ENCODE data around the gene CDH11.

Gene CDH11

GRCh38 chr16:65095090-65095728 is 26.7 kb downstream of the CDH11 start:
- DNase-seq (ENCODE audit: extremely low read depth, low read depth), result no peak
- TF ChIP-seq CTCF (IDR thresholded peaks at IDR 0.05; ENCODE audit: low read depth, low read length), result no peak

DNA sequence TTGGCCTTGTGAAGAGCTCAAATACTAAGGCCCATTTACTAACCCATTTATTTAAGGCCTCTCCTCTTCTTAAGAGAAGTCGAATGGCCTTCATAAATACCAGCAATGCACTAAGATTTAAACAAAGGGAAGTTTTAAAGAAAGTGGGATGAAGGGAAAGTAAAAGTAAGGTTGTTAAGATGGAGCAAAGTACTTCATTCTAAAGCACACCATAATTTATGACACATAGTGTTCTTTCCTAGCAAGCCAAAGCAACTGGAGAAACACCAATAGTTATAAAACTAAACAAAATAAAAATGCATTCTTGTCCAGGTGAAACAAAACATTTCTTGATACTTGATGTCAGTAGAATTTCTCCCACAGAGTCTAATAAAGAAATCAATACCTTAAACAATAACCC is 27.9 kb downstream of the CDH11 start:
- no peak for TF ChIP-seq CTCF (IDR thresholded peaks at IDR 0.05; ENCODE audit: low read depth, low read length)
- DNase-seq (ENCODE audit: extremely low read depth, low read depth), result no peak

DNA sequence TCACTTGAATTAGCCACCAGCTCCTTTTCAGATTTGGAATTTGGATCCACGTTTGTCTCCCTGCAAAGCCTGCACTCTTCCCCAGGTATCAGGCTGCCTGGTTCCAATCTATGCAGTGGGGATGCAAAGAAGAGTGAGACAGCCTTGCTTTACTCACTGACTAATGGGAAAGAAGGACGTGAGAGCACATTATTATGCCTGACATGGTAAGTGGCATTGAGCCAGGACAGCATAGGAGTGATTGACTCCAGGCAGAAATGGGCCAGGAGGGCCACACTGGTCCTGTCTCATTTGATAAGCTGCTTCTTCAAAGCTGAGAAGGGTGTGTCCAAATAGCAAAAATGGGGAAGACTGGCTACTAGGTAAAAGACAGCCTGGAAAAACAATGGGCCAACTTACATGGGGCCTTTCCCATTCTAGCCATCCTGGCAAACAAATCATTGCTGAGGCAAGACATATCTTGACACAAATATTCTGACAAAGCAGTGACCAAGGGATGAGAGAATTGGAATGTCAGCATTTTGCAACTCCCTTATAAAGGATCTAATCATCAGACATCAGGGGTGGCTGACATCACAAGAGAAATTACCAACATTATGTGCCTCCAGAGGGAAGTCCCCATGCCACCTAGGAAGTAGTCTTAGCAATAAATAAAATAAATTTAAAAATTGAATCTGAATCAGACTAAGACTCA is 38.6 kb downstream of the CDH11 start:
- no peak for DNase-seq (ENCODE audit: extremely low read depth, low read depth)
- no peak for TF ChIP-seq CTCF (IDR thresholded peaks at IDR 0.05; ENCODE audit: low read depth, low read length)

DNA sequence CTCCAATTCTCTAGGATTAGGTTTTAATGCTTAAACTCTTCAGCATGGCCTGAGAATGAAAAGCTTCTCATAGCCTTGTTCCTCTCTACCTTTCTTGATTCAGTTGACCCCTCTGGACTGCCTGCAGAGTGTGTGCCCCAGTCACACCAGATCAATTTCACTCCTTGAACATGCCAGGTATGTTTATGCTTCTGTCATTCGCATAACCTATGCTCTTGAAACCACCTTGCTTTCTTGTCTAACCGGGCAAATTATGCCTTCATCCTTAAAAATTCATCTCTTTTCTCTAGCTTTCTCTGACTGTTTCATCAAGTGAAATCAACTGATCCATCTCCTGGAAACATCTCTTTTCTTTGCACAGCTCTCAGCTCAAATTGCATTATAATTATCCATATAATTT is 42.3 kb downstream of the CDH11 start:
- no peak for DNase-seq (ENCODE audit: extremely low read depth, low read depth)
- no peak for TF ChIP-seq CTCF (IDR thresholded peaks at IDR 0.05; ENCODE audit: low read depth, low read length)

- no peak for DNase-seq (ENCODE audit: extremely low read depth, low read depth)
- no peak for TF ChIP-seq CTCF (IDR thresholded peaks at IDR 0.05; ENCODE audit: low read depth, low read length)
These were observed 44.7 kb downstream of the CDH11 start for GRCh38 chr16:65077181-65077580.

- no peak for TF ChIP-seq CTCF (IDR thresholded peaks at IDR 0.05; ENCODE audit: low read depth, low read length)
- no peak for DNase-seq (ENCODE audit: extremely low read depth, low read depth)
These were observed 46.0 kb downstream of the CDH11 start for GRCh38 chr16:65075877-65076276.

GRCh38 chr16:65071433-65072311 is 50.2 kb downstream of the CDH11 start:
- no peak for DNase-seq (ENCODE audit: extremely low read depth, low read depth)
- no peak for TF ChIP-seq CTCF (IDR thresholded peaks at IDR 0.05; ENCODE audit: low read depth, low read length)

Measured in AG09319 (cell line).